Occipital lobe (tissue), 2 donors: ENCODE results near the gene SMIM38. TPM values are rescaled to one million over a fixed set of nuclear protein-coding genes. Genes with fewer than 3 reads are reported as not detected.

Experiments
- DNase-seq: peaks from one replicate; lab custom pipeline; 2025; lab: John Stamatoyannopoulos, UW
- total RNA-seq: library from RNA; depleted of rRNA; stranded (reverse); fragments of >200 nt; gene quantifications from one replicate; pipeline ENCODE4 v1.2.3, GENCODE V29; 2014

SMIM38 gene
- total RNA-seq, 1 donor from 2014 or later: 0.78 TPM

- DNase-seq: no peak
Observed at GRCh38 chr11:69158301-69159149, 2.8 kb downstream of the SMIM38 start.

- no peak for DNase-seq
Observed at GRCh38 chr11:69159150-69159852, 3.6 kb downstream of the SMIM38 start.

- no peak for DNase-seq
Observed at GRCh38 chr11:69160296-69161116, 4.8 kb downstream of the SMIM38 start.

GRCh38 chr11:69161117-69161407 lies 5.3 kb downstream of the SMIM38 start:
- no peak for DNase-seq

GRCh38 chr11:69162505-69162904 lies 6.8 kb downstream of the SMIM38 start:
- DNase-seq: no peak

GRCh38 chr11:69163842-69164241 lies 8.1 kb downstream of the SMIM38 start:
- no peak for DNase-seq

- DNase-seq: no peak
Observed at GRCh38 chr11:69164824-69165223, 9.1 kb downstream of the SMIM38 start.

GRCh38 chr11:69165775-69166174 lies 10.0 kb downstream of the SMIM38 start:
- no peak for DNase-seq

GRCh38 chr11:69166218-69167115 lies 10.7 kb downstream of the SMIM38 start:
- no peak for DNase-seq

GRCh38 chr11:69167130-69167915 lies 11.6 kb downstream of the SMIM38 start:
- no peak for DNase-seq

GRCh38 chr11:69167916-69168691 lies 12.4 kb downstream of the SMIM38 start:
- DNase-seq: no peak

- no peak for DNase-seq
Observed at GRCh38 chr11:69169479-69169878, 13.7 kb downstream of the SMIM38 start.

- no peak for DNase-seq
Observed at GRCh38 chr11:69170704-69171103, 15.0 kb downstream of the SMIM38 start.

- DNase-seq: no peak
Observed at GRCh38 chr11:69171476-69172240, 15.9 kb downstream of the SMIM38 start.

- DNase-seq: no peak
Observed at GRCh38 chr11:69172674-69173073, 16.9 kb downstream of the SMIM38 start.

- no peak for DNase-seq
Observed at GRCh38 chr11:69173331-69173730, 17.6 kb downstream of the SMIM38 start.

- DNase-seq: no peak
Observed at GRCh38 chr11:69173925-69174581, 18.3 kb downstream of the SMIM38 start.

GRCh38 chr11:69174841-69175240 lies 19.1 kb downstream of the SMIM38 start:
- DNase-seq: no peak
